Left renal pelvis (tissue), 4 donors: ENCODE data around the gene RNASE7. TPM values are rescaled to one million over a fixed set of nuclear protein-coding genes. Genes with fewer than 3 reads are reported as not detected.

Experiments
- DNase-seq, 4 donors: peaks; one replicate each; pipeline ENCODE4 v3.0.0-alpha.2; 2013; ENCODE audit warnings: low read depth in 4 of 4, low spot score in 3 of 4
- polyA plus RNA-seq, 4 donors: library from polyadenylated mRNA; unstranded; fragments of 120-200 nt; gene quantifications; one replicate each; pipeline ENCODE4 v1.2.1, GENCODE V29; 2013; ENCODE audit not compliant: insufficient read length in 4 of 4

RNASE7 gene
- polyA plus RNA-seq, 4 donors: 0.54 to 0.63 (median 0.55) TPM; not detected in 1

GRCh38 chr14:21042918-21043317 is 756 bp downstream of the RNASE7 start:
- no peak for DNase-seq

- DNase-seq: no peak
Observed at GRCh38 chr14:21043387-21043973, 1.3 kb downstream of the RNASE7 start.

- DNase-seq: no peak
Observed at GRCh38 chr14:21043974-21044618, 1.9 kb downstream of the RNASE7 start.

- no peak for DNase-seq
Observed at GRCh38 chr14:21047378-21047781, 5.2 kb downstream of the RNASE7 start.

GRCh38 chr14:21048638-21049037 is 6.5 kb downstream of the RNASE7 start:
- no peak for DNase-seq

- no peak for DNase-seq
Observed at GRCh38 chr14:21049271-21049673, 7.1 kb downstream of the RNASE7 start.

GRCh38 chr14:21050597-21050996 is 8.4 kb downstream of the RNASE7 start:
- no peak for DNase-seq

GRCh38 chr14:21053184-21054122 is 11.3 kb downstream of the RNASE7 start:
- DNase-seq: no peak

- DNase-seq: no peak
Observed at GRCh38 chr14:21054123-21054767, 12.1 kb downstream of the RNASE7 start.

- no peak for DNase-seq
Observed at GRCh38 chr14:21054768-21055145, 12.6 kb downstream of the RNASE7 start.

GRCh38 chr14:21055432-21056117 is 13.4 kb downstream of the RNASE7 start:
- DNase-seq: no peak

GRCh38 chr14:21056520-21057163 is 14.5 kb downstream of the RNASE7 start:
- no peak for DNase-seq

- DNase-seq: no peak
Observed at GRCh38 chr14:21057803-21058675, 15.9 kb downstream of the RNASE7 start, which contains the start of gene RNASE8. TSS of gene RNASE8 (plus strand) at chr14:21057822. CDS start at chr14:21057893, 71 bp downstream.

- DNase-seq: no peak
Observed at GRCh38 chr14:21058903-21059302, 16.7 kb downstream of the RNASE7 start.

GRCh38 chr14:21059842-21060613 is 17.9 kb downstream of the RNASE7 start:
- DNase-seq: no peak

- DNase-seq: no peak
Observed at GRCh38 chr14:21060614-21061346, 18.6 kb downstream of the RNASE7 start.

- no peak for DNase-seq
Observed at GRCh38 chr14:21061347-21061668, 19.1 kb downstream of the RNASE7 start.

GRCh38 chr14:21063479-21063878 is 21.3 kb downstream of the RNASE7 start:
- no peak for DNase-seq
